ENCODE data around the gene IL5.

IL5 gene

DNA sequence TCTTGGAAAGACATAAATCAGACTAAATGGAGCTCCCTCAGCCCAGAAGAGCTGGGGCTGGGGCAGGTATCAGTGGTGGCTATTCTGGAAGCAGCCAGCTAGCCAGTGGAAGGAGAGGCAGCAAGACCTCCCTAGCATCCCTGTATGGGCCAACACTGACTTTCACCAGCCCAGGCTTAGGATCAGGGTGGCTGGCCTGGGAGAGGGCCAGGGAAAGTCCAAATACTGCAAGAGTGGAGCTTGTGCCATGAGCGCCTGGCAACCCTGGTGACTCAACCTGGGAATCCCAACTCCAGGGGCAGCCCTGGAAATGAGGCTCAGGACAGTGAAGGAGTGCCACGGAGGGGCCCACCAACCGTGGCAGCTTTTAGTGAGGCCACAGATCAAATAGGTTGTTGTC, 45.2 kb downstream of the IL5 start:
- no peak for DNase-seq

- DNase-seq: no peak
Observed at GRCh38 chr5:132497488-132497997, 45.8 kb downstream of the IL5 start.

DNA sequence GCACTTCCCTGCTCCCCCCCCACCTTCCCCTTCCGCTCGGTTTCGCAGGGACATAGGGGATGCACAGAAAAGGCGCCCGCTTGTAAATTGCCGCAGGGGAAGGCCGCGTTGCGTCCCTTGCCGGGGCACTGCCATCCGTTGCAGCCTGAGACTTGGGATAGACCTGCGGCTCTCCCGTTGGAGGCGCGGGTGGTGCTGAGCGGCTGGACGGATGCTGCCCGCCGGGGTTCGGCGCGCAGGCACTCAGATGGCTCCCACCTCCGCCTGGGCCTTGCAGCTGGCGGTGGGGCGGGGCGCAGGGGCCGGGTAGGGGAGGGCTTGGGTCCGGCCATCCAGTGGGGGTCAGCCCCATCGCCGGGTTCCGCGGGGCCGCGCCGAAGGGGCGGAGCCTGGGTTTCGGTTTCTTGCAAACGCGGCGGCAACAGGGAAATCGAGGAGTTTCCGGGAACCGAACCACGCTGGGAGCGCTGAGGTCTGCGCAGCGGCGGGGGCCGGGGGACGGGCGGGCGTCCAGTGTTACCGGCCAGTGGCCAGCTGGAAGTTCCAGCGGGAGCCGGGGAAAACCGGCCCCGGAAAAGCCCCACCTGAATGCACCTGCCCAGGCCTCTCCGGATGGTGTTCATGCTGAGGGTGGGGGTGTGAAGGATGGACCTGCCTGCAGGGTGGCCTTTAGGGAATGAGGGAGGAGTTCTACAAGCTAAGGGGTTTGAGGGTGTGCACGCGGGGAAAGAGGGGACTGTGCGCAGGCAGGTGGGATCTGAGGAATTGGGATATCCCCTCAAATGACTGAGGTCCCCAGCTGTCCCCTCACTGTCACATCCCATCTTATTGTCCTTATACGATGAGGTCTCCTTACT, 46.5 kb downstream of the IL5 start:
- peak; percentile 92 for DNase-seq

GRCh38 chr5:132496191-132496630, 47.1 kb downstream of the IL5 start:
- peak; percentile 97 for DNase-seq

GRCh38 chr5:132495667-132496190, 47.6 kb downstream of the IL5 start:
- DNase-seq: peak; percentile 85

DNA sequence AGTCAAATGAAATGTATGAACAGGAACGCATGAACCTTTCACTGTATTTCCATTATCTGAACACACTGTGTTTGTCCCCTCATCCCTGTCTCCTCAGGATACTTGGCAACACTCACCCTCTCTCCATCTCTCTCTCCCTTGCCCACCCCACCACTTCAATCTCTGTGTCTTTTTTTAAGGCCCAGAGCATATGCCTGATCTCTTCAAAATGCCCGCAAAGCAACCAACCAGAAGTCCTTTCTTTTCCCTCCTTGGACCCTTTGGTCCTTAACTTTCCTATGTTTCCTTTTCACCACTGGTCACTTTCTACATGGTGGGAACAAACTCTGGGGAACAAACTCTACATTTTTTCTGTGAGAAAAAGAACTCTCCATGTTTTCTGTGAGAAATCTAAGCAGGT, 49.5 kb downstream of the IL5 start:
- DNase-seq: no peak

GRCh38 chr5:132493241-132493640, 50.1 kb downstream of the IL5 start:
- DNase-seq: no peak

- no peak for DNase-seq
Observed at GRCh38 chr5:132492386-132493125, 50.8 kb downstream of the IL5 start.

All from RPMI8226 (cell line).